Parathyroid adenoma (tissue), 2 donors: ENCODE results near the gene TAF7L.
A peak's percentile ranks its signal among the peaks of the same experiment; 100 is the strongest.

Source experiments
- H2AFZ ChIP-seq: fragments of 300-600 bp; sonication (generic); one replicate; pipeline ENCODE4 v1.7.0; 2017; ENCODE audit warnings: antibody characterized with exemption, mild to moderate bottlenecking
- H3K27ac ChIP-seq: fragments of 300-600 bp; sonication (generic); one replicate; pipeline ENCODE4 v1.7.0; 2017
- H3K27me3 ChIP-seq: fragments of 300-600 bp; sonication (generic); one replicate; pipeline ENCODE4 v1.7.0; 2017; ENCODE audit warnings: low read length; ENCODE audit not compliant: control insufficient read depth, insufficient read depth
- H3K36me3 ChIP-seq: fragments of 300-600 bp; sonication (generic); one replicate; pipeline ENCODE4 v1.7.0; 2017; ENCODE audit warnings: low read length; ENCODE audit not compliant: control insufficient read depth, insufficient read depth
- H3K4me1 ChIP-seq: fragments of 300-600 bp; sonication (generic); one replicate; pipeline ENCODE4 v1.7.0; 2017; ENCODE audit warnings: control low read depth
- H3K4me2 ChIP-seq: fragments of 300-600 bp; sonication (generic); one replicate; pipeline ENCODE4 v1.7.0; 2017; ENCODE audit warnings: low read length
- H3K4me3 ChIP-seq: fragments of 300-600 bp; sonication (generic); one replicate; pipeline ENCODE4 v1.7.0; 2017; ENCODE audit warnings: low read depth, low read length
- H3K79me2 ChIP-seq: fragments of 300-600 bp; sonication (generic); one replicate; pipeline ENCODE4 v1.7.0; 2017; ENCODE audit warnings: control low read depth
- H3K9ac ChIP-seq: fragments of 300-600 bp; sonication (generic); one replicate; pipeline ENCODE4 v1.7.0; 2017; ENCODE audit warnings: mild to moderate bottlenecking
- H3K9me3 ChIP-seq: fragments of 300-600 bp; sonication (generic); one replicate; pipeline ENCODE4 v1.7.0; 2017; ENCODE audit warnings: low read length; ENCODE audit not compliant: control insufficient read depth
- TF ChIP-seq, protein P1 (sequence below): fragments of 300-600 bp; sonication (generic); IDR thresholded peaks from one replicate; pipeline ENCODE4 v1.7.0; 2017; ENCODE audit warnings: antibody characterized with exemption, mild to moderate bottlenecking
- donor health status: primary hyperparathyroidism.

Gene TAF7L

GRCh38 chrX:101287402-101287801, 3.7 kb downstream of the TAF7L start:
- no peaks in the 10 kb centered on the region for H3K4me1 ChIP-seq
- H2AFZ ChIP-seq: no peak overlapping the region
- no peak overlapping the region for H3K9ac ChIP-seq
- H3K27ac ChIP-seq: no peak overlapping the region
- no peak overlapping the region for H3K4me2 ChIP-seq
- no peaks in the 10 kb centered on the region for H3K36me3 ChIP-seq
- H3K9me3 ChIP-seq: no peaks in the 10 kb centered on the region
- no peaks in the 10 kb centered on the region for H3K79me2 ChIP-seq
- no peaks in the 10 kb centered on the region for H3K27me3 ChIP-seq
- no peak overlapping the region for H3K4me3 ChIP-seq
- TF ChIP-seq, protein P1, sequence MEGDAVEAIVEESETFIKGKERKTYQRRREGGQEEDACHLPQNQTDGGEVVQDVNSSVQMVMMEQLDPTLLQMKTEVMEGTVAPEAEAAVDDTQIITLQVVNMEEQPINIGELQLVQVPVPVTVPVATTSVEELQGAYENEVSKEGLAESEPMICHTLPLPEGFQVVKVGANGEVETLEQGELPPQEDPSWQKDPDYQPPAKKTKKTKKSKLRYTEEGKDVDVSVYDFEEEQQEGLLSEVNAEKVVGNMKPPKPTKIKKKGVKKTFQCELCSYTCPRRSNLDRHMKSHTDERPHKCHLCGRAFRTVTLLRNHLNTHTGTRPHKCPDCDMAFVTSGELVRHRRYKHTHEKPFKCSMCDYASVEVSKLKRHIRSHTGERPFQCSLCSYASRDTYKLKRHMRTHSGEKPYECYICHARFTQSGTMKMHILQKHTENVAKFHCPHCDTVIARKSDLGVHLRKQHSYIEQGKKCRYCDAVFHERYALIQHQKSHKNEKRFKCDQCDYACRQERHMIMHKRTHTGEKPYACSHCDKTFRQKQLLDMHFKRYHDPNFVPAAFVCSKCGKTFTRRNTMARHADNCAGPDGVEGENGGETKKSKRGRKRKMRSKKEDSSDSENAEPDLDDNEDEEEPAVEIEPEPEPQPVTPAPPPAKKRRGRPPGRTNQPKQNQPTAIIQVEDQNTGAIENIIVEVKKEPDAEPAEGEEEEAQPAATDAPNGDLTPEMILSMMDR: peak; percentile 35

DNA sequence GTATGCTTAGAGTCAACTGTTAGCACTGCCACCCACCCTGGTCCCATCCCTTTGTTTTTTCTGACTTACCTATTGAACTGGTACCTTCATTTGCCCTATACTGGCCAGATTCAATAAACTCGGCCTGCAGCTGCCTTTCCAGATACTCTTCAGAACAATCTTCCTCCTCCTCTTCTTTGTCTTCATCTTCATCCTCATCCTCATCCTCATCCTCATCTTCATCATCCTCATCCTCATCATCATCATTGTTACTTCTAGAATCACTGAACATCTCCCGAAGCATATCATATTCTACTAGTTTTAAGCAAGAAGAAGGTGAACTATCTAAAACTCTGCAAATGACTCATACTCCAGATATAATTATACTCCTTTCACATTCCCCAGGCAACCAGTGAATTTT, 14.9 kb downstream of the TAF7L start:
- H3K4me1 ChIP-seq: no peaks in the 10 kb centered on the region
- H3K9me3 ChIP-seq: no peaks in the 10 kb centered on the region
- no peak overlapping the region for H3K27ac ChIP-seq
- no peaks in the 10 kb centered on the region for H3K36me3 ChIP-seq
- H2AFZ ChIP-seq: no peak overlapping the region
- TF ChIP-seq, protein P1: no peak
- H3K4me3 ChIP-seq: no peak overlapping the region
- no peak overlapping the region for H3K4me2 ChIP-seq
- no peaks in the 10 kb centered on the region for H3K27me3 ChIP-seq
- H3K79me2 ChIP-seq: no peaks in the 10 kb centered on the region
- H3K9ac ChIP-seq: no peak overlapping the region

DNA sequence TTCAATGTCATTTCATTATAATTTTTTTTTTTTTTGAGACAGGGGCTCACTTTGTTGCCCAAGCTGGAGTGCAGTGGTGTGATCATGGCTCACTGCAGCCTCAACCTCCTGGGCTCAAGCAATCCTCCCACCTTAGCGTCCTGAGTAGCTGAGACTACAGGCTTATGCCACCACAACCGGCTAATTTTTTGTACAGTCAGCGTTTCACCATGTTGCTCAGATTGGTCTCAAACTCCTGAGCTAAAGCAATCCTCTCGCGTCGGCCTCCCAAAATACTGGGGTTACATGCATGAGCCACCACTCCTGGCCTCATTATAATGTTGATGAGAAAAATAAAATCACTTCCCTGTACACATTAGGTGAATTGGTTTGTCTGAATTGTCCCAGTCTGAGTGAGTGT, 16.9 kb downstream of the TAF7L start:
- Histone ChIP-seq H3K27ac (no peak overlapping the region), H3K4me1 (no peaks in the 10 kb centered on the region), H3K4me3 (no peak overlapping the region), H3K9me3 (no peaks in the 10 kb centered on the region), H3K27me3 (no peaks in the 10 kb centered on the region), H3K9ac (no peak overlapping the region), H3K4me2 (no peak overlapping the region), H3K79me2 (no peaks in the 10 kb centered on the region), H2AFZ (no peak overlapping the region), H3K36me3 (no peaks in the 10 kb centered on the region)
- TF ChIP-seq, protein P1: no peak

DNA sequence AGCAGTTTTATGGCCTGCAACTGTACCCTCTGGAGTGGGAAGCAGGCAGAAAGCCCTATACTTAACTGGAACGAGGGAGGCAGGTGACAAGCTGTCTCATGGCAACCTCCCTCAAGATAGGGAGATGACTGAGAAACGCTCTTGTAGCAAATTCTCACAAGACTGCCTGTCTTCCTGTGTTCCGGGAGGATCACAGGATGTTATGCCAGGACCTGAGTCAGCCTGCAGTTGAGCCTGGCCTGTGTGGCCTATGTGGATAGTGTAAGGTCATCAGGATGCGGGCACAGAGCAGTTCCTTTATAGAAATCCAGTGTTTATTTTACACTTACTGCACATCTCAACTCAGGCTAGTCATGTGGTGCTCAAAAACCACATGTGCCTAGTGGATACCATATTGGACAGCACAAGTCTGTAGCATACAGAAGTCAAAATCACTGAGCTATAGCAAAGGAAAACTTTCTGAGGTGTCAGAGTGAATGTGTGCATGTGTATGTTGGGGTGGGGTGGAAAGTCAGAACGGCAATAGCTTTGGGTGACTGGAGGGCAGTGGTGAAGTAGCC, 25.2 kb downstream of the TAF7L start:
- Histone ChIP-seq H3K79me2 (no peaks in the 10 kb centered on the region), H2AFZ (no peak overlapping the region), H3K4me1 (no peaks in the 10 kb centered on the region), H3K27me3 (no peaks in the 10 kb centered on the region), H3K9me3 (no peaks in the 10 kb centered on the region), H3K4me2 (no peak overlapping the region), H3K4me3 (no peak overlapping the region), H3K27ac (no peak overlapping the region), H3K9ac (no peak overlapping the region), H3K36me3 (no peaks in the 10 kb centered on the region)
- TF ChIP-seq, protein P1: no peak

DNA sequence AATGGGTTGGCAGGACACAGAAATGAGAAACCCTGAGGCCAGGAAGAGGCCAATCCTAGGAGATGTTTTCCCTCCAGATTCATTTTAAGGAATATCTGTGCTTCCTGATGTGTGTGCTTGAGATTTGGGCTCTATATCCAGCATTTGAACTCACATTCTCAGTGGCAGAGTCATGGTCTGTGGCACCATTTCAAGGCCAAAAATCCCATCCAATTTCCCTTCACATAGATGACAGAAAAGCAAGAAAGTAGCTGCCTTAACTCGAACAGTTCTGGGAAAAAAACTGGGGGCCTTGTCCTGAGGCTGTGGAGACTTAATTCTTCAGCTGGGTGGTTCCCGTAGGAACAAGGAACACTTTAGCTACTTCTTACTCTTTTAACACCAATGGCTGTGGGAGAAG, 27.4 kb downstream of the TAF7L start:
- Histone ChIP-seq H3K36me3 (no peaks in the 10 kb centered on the region), H3K27ac (no peak overlapping the region), H2AFZ (no peak overlapping the region), H3K79me2 (no peaks in the 10 kb centered on the region), H3K27me3 (no peaks in the 10 kb centered on the region), H3K4me1 (no peaks in the 10 kb centered on the region), H3K9ac (no peak overlapping the region), H3K9me3 (no peaks in the 10 kb centered on the region), H3K4me3 (no peak overlapping the region), H3K4me2 (no peak overlapping the region)
- TF ChIP-seq, protein P1: no peak
